Prostate gland (tissue), 2 donors: ENCODE results near the gene BEAN1.

Source experiments
- POLR2AphosphoS5 ChIP-seq: sonication (generic); formaldehyde crosslinking; IDR thresholded peaks from one replicate; pipeline ENCODE4 v1.6.1; 2017; ENCODE audit warnings: antibody characterized with exemption
- TF ChIP-seq, protein P1 (sequence below), 4 experiments: fragments of 200-600 bp in 2 of 4; fragments of 450-650 bp in 2 of 4; sonication (generic) in 2 of 4; IDR thresholded peaks; 1 replicate in 3 of 4; 2 replicates in 1 of 4; pipeline ENCODE4 v1.5.1; 2016 to 2019; ENCODE audit warnings: antibody characterized with exemption in 4 of 4, mild to moderate bottlenecking in 2 of 4, moderate library complexity in 2 of 4

DNA sequence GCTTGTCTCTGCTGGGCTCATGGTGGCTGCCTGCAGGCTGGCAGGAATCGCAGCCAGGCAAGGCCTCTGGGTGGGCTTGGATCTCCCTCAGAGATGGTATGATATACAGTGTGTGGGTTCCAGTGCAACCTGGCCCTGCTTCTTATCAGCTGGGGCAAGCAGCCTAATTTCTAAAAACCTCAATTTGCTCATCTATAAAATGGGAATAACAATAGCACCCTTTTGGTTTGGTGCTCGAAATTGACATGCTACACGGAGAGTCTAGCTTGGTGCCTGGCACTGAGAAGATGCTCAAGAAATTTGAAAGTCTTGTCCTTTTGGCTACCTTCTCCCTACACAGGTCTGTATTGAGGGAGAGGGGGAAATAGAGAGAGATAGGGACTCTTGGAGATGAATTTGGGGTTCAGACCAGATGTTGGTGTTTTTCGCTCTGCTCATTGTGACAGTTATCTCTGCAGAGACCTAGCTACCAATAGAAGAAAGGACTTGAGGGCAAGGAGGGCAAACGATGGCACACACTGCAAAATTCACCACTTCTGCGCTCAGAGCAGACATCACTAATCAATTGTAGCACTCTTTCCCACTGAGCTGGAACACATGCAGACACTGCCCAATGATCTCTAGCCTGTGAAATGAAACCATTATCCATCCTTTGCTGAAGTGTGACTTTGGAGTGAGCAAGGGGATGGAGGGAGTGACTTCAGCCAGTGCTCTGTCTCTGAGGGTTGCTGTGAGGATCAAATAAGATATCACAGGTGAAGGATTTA, 15.6 kb downstream of the BEAN1 start:
- TF ChIP-seq POLR2AphosphoS5 = no peak
- TF ChIP-seq, protein P1, sequence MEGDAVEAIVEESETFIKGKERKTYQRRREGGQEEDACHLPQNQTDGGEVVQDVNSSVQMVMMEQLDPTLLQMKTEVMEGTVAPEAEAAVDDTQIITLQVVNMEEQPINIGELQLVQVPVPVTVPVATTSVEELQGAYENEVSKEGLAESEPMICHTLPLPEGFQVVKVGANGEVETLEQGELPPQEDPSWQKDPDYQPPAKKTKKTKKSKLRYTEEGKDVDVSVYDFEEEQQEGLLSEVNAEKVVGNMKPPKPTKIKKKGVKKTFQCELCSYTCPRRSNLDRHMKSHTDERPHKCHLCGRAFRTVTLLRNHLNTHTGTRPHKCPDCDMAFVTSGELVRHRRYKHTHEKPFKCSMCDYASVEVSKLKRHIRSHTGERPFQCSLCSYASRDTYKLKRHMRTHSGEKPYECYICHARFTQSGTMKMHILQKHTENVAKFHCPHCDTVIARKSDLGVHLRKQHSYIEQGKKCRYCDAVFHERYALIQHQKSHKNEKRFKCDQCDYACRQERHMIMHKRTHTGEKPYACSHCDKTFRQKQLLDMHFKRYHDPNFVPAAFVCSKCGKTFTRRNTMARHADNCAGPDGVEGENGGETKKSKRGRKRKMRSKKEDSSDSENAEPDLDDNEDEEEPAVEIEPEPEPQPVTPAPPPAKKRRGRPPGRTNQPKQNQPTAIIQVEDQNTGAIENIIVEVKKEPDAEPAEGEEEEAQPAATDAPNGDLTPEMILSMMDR (IDR thresholded peaks at IDR 0.05) = no peak
